ENCODE results near the gene IFNL2.
"Not testable (repeated sequence)": the region's sequence is repeated elsewhere in the genome, so short reads cannot be mapped to it uniquely, and the experiment has no call there.

DNA sequence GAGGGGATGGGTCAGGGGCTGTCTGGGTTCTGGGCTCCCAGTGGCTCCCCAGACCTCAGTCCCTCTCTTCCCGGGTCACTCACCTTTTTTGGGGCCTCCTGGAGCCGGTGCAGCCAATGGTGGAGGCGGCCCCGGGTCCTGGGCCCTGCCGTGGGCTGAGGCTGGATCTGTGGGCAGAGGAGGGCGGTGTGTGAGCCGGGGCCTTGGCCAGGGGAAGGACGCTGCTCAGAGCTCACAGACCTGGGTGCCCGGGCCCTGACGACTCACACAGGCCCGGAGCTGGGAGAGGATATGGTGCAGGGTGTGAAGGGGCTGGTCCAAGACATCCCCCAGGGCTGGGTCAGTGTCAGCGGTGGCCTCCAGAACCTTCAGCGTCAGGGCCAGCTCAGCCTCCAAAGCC, 24.5 kb upstream of the IFNL2 start:
- TF ChIP-seq, protein P1, sequence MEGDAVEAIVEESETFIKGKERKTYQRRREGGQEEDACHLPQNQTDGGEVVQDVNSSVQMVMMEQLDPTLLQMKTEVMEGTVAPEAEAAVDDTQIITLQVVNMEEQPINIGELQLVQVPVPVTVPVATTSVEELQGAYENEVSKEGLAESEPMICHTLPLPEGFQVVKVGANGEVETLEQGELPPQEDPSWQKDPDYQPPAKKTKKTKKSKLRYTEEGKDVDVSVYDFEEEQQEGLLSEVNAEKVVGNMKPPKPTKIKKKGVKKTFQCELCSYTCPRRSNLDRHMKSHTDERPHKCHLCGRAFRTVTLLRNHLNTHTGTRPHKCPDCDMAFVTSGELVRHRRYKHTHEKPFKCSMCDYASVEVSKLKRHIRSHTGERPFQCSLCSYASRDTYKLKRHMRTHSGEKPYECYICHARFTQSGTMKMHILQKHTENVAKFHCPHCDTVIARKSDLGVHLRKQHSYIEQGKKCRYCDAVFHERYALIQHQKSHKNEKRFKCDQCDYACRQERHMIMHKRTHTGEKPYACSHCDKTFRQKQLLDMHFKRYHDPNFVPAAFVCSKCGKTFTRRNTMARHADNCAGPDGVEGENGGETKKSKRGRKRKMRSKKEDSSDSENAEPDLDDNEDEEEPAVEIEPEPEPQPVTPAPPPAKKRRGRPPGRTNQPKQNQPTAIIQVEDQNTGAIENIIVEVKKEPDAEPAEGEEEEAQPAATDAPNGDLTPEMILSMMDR (IDR thresholded peaks at IDR 0.05), result not testable (repeated sequence)
- TF ChIP-seq EZH2phosphoT487 (IDR thresholded peaks at IDR 0.05), result not testable (repeated sequence)
